Right lobe of liver (tissue), 6 donors: ENCODE data around the gene KDM7A. TPM values are rescaled to one million over a fixed set of nuclear protein-coding genes. Genes with fewer than 3 reads are reported as not detected.

Source experiments
- ATAC-seq, 4 donors: fragments of 200-7000 bp; cut with Tn5 transposase; one replicate each; pipeline ENCODE4 v1.9.1; 2020; ENCODE audit warnings: mild to moderate bottlenecking in 4 of 4, moderate library complexity in 4 of 4
- DNase-seq, 3 donors: peaks; one replicate each; pipeline ENCODE4 v3.0.0-alpha.2; 2020
- H3K27ac ChIP-seq, 3 donors: fragments of 200-600 bp; one replicate each; pipeline ENCODE4 v1.8.0; 2022
- H3K27me3 ChIP-seq, 2 donors: fragments of 200-600 bp; one replicate each; pipeline ENCODE4 v1.8.0; 2022
- H3K36me3 ChIP-seq, 4 donors: fragments of 200-600 bp; sonication (generic) in 1 of 4; one replicate each; pipeline versions ENCODE4 v1.5.1 to v1.8.0; 2017 to 2022; ENCODE audit warnings: control low read depth in 1 of 4
- H3K4me1 ChIP-seq, 4 donors: fragments of 200-600 bp; sonication (generic) in 1 of 4; one replicate each; pipeline versions ENCODE4 v1.5.1 to v1.8.0; 2017 to 2022; ENCODE audit warnings: control low read depth in 1 of 4
- H3K4me3 ChIP-seq, 3 donors: fragments of 200-600 bp; one replicate each; pipeline ENCODE4 v1.8.0; 2022
- H3K9me3 ChIP-seq, 4 donors: fragments of 200-600 bp; sonication (generic) in 1 of 4; one replicate each; pipeline versions ENCODE4 v1.5.1 to v1.8.0; 2017 to 2022; ENCODE audit warnings: control low read depth in 1 of 4
- CTCF ChIP-seq, 4 donors: fragments of 200-600 bp in 3 of 4; fragments of 450-650 bp in 1 of 4; IDR thresholded peaks; one replicate each; pipeline versions ENCODE4 v1.5.1 to v1.8.0; 2016 to 2022; ENCODE audit warnings: antibody characterized with exemption in 4 of 4, mild to moderate bottlenecking in 2 of 4
- POLR2A ChIP-seq: fragments of 450-650 bp; IDR thresholded peaks from one replicate; pipeline ENCODE4 v1.6.1; 2017; ENCODE audit warnings: antibody characterized with exemption, mild to moderate bottlenecking
- WGBS: methylation state at CpG from one replicate; pipeline ENCODE4 v1.1.6; 2018; ENCODE audit warnings: low coverage, low lambda C conversion rate; ENCODE audit not compliant: insufficient coverage; ENCODE audit errors: missing lambda C conversion rate; 5-methylcytosine and 5-hydroxymethylcytosine counted together
- intact Hi-C, 2 donors: fragments of 100-400 bp; cut with DNase I; formaldehyde crosslinking; loops; one replicate each; pipeline versions ENCODE4 v1.11.2 to v1.14.1; 2022
- long read RNA-seq: library from polyadenylated mRNA; unstranded; transcript quantifications from one replicate; pipeline ENCODE4 v2.0.0, GENCODE V29; 2019
- total RNA-seq, 6 experiments: library from RNA; depleted of rRNA in 2 of 6; stranded (reverse); fragments of >200 nt in 2 of 6; fragmentation: NEBNext Ultra II Directional in 3 of 6; extraction: Animal tissue kit (Norgen Biotek cat#: 25700) in 3 of 6; gene quantifications; one replicate each; pipeline versions ENCODE4 v1.1.0 to v1.2.4, GENCODE V29; 2016 to 2023
- donor health status: DM: no; HTN: yes; CAD: no.
- donor health status: DM: no; HTN: no; CAD: no.
- donor health status: DM: no; HTN: no; CAD: no.
- donor health status: DM: no; HTN: yes; CAD: no.
- donor health status: DM: no; HTN: yes; CAD: no.

Gene KDM7A
- total RNA-seq, result 10 to 100 TPM in 1 of 6 experiments, 1 to 10 TPM in 5; 3.7 to 10.7 (median 6.8) TPM
- long read RNA-seq, result 0 reads

- Histone ChIP-seq H3K27ac (peak within 1 kb of the TSS; percentile 95 to 99 (median 97)), H3K4me1 (peaks cover 0 to 28% (median 6%) of the 10 kb centered on the region in 4 donors), H3K4me3 (peak within 1 kb of the TSS; percentile 74 to 90 (median 85)), H3K27me3 (no peaks in the 10 kb centered on the region), H3K9me3 (no peaks in the 10 kb centered on the region), H3K36me3 (no peaks in the 10 kb centered on the region)
- DNase-seq (peak; percentile 94 to 96 (median 95)), ATAC-seq (peak; percentile 76 to 92 (median 82))
- 0% methylated on average over 8 of the region's 132 CpGs for WGBS
- TF ChIP-seq CTCF (IDR thresholded peaks at IDR 0.05) (no peak), POLR2A (peak; percentile 95)
- intact Hi-C loops, result loop anchor here in 1 of 2 donors (10.0 kb wide), 1 partner anchor 112 kb away; the partner anchor contains the start of gene PARP12
Observed at GRCh38 chr7:140176811-140177702, at the start of gene KDM7A. Gene KDM7A (minus strand): TSS chr7:140176983. CDS start chr7:140176937, 46 bp downstream.

- Histone ChIP-seq H3K9me3 (no peaks in the 10 kb centered on the region), H3K27ac (no peak overlapping the region), H3K27me3 (no peaks in the 10 kb centered on the region), H3K4me3 (no peak overlapping the region), H3K4me1 (no peaks in the 10 kb centered on the region), H3K36me3 (no peaks in the 10 kb centered on the region)
- TF ChIP-seq POLR2A (no peak), CTCF (IDR thresholded peaks at IDR 0.05) (no peak)
- intact Hi-C loops, result no loop called here
- 78% methylated on average over 5 of the region's 5 CpGs for WGBS
- DNase-seq (no peak), ATAC-seq (no peak)
Observed at GRCh38 chr7:140225562-140226249, 48.9 kb upstream of the KDM7A start.

GRCh38 chr7:140223515-140224221, 46.9 kb upstream of the KDM7A start:
- DNase-seq (no peak), ATAC-seq (peak in 1 of 4 donors; percentile 29)
- H3K27me3 ChIP-seq, result no peaks in the 10 kb centered on the region
- intact Hi-C loops, result no loop called here
- no peak overlapping the region for H3K4me3 ChIP-seq
- H3K9me3 ChIP-seq, result no peaks in the 10 kb centered on the region
- H3K27ac ChIP-seq, result no peak overlapping the region
- H3K4me1 ChIP-seq, result no peaks in the 10 kb centered on the region
- H3K36me3 ChIP-seq, result no peaks in the 10 kb centered on the region
- TF ChIP-seq CTCF (IDR thresholded peaks at IDR 0.05), result no peak
- TF ChIP-seq POLR2A, result no peak
- WGBS, result 87% methylated on average over 7 of the region's 15 CpGs

GRCh38 chr7:140222814-140223213, 46.0 kb upstream of the KDM7A start:
- no peak for ATAC-seq
- no peaks in the 10 kb centered on the region for H3K9me3 ChIP-seq
- no peak for DNase-seq
- H3K27me3 ChIP-seq, result no peaks in the 10 kb centered on the region
- no peak overlapping the region for H3K27ac ChIP-seq
- intact Hi-C loops, result no loop called here
- H3K4me1 ChIP-seq, result no peaks in the 10 kb centered on the region
- no peaks in the 10 kb centered on the region for H3K36me3 ChIP-seq
- TF ChIP-seq POLR2A (no peak), CTCF (IDR thresholded peaks at IDR 0.05) (no peak)
- no peak overlapping the region for H3K4me3 ChIP-seq
- WGBS, result 70% methylated on average over 4 of the region's 10 CpGs
